B cell (primary cell): ENCODE data around the gene EMP2. TPM values are rescaled to one million over a fixed set of nuclear protein-coding genes. Genes with fewer than 3 reads are reported as not detected.

Experiments
- ATAC-seq: fragments of 200-7000 bp; cut with Tn5 transposase; one replicate; pipeline ENCODE4 v1.10.0; 2021; ENCODE audit warnings: low read depth, mild to moderate bottlenecking, moderate number of reproducible peaks, moderate library complexity
- CTCF ChIA-PET: fragments of 350-600 bp; sonication (Branson Sonifier 250); formaldehyde crosslinking; loops from one replicate; lab custom pipeline; 2021; ENCODE audit warnings: antibody characterized with exemption, inconsistent platforms; lab: Charles Lee
- POLR2A ChIA-PET: fragments of 350-600 bp; sonication (Branson Sonifier 250); formaldehyde crosslinking; loops from one replicate; lab custom pipeline; 2021; ENCODE audit warnings: antibody characterized with exemption; lab: Charles Lee
- DNase-seq: peaks from one replicate; pipeline ENCODE4 v3.0.0; 2013
- H2AFZ ChIP-seq: 2 replicates; pipeline ENCODE4 v1.6.1; 2012; ENCODE audit warnings: mild to moderate bottlenecking, low read depth, low read length; ENCODE audit not compliant: insufficient read depth, poor library complexity, severe bottlenecking
- H3K27ac ChIP-seq, 2 donors: 1 replicate in 1 of 2; 2 replicates in 1 of 2; pipeline ENCODE4 v1.5.1; 2012 to 2013; ENCODE audit warnings: low read length in 2 of 2, mild to moderate bottlenecking in 2 of 2, moderate library complexity in 1 of 2
- H3K27me3 ChIP-seq, 4 experiments: fragments of 200-600 bp in 1 of 4; sonication (generic) in 1 of 4; replicated peaks in 1 of 4; 1 replicate in 2 of 4; 2 replicates in 2 of 4; pipeline versions ENCODE4 v1.6.1 to v1.7.0; 2013 to 2016; ENCODE audit warnings: low read length in 3 of 4, mild to moderate bottlenecking in 2 of 4, mixed read lengths in 1 of 4, moderate library complexity in 1 of 4; ENCODE audit not compliant: insufficient read depth in 4 of 4, control insufficient read depth in 3 of 4; ENCODE audit errors: control extremely low read depth in 1 of 4
- H3K36me3 ChIP-seq, 2 experiments: replicated peaks in 1 of 2; 1 replicate in 1 of 2; 2 replicates in 1 of 2; pipeline versions ENCODE4 v1.6.1 to v1.7.1; 2013; ENCODE audit warnings: low read length in 1 of 2; ENCODE audit not compliant: insufficient read depth in 2 of 2, control insufficient read depth in 1 of 2; ENCODE audit errors: control extremely low read depth in 1 of 2, extremely low read depth in 1 of 2
- H3K4me1 ChIP-seq, 2 donors: fragments of 200-600 bp in 1 of 2; sonication (generic) in 1 of 2; 1 replicate in 1 of 2; 2 replicates in 1 of 2; pipeline versions ENCODE4 v1.5.1 to v1.6.1; 2013 to 2017; ENCODE audit warnings: low read length in 2 of 2; ENCODE audit not compliant: control insufficient read depth in 2 of 2, insufficient read depth in 2 of 2
- H3K4me2 ChIP-seq: replicated peaks from 2 replicates; pipeline ENCODE3; 2012; ENCODE audit warnings: mild to moderate bottlenecking, low read depth, low read length; ENCODE audit not compliant: poor library complexity, severe bottlenecking
- H3K4me3 ChIP-seq, 5 experiments: fragments of 200-600 bp in 1 of 5; sonication (generic) in 1 of 5; 1 replicate in 3 of 5; 2 replicates in 2 of 5; pipeline versions ENCODE4 v1.5.1 to v1.7.0; 2011 to 2016; ENCODE audit warnings: low read length in 4 of 5, mild to moderate bottlenecking in 4 of 5, low read depth in 2 of 5, control low read depth in 1 of 5, moderate library complexity in 1 of 5; ENCODE audit not compliant: insufficient read depth in 1 of 5; ENCODE audit errors: control extremely low read depth in 1 of 5, extremely low read depth in 1 of 5
- H3K79me2 ChIP-seq: fragments of 200-600 bp; sonication (generic); one replicate; pipeline ENCODE4 v1.6.0; 2016; ENCODE audit warnings: low read length; ENCODE audit not compliant: control insufficient read depth, insufficient read depth
- H3K9ac ChIP-seq: fragments of 200-600 bp; sonication (generic); 2 replicates; pipeline ENCODE4 v1.6.1; 2017; ENCODE audit warnings: mild to moderate bottlenecking, low read length, moderate library complexity
- H3K9me3 ChIP-seq, 3 donors: one replicate each; pipeline versions ENCODE4 v1.6.1 to v1.7.1; 2013; ENCODE audit warnings: low read length in 2 of 3; ENCODE audit not compliant: control insufficient read depth in 2 of 3, insufficient read depth in 1 of 3; ENCODE audit errors: control extremely low read depth in 1 of 3
- H4K20me1 ChIP-seq: 2 replicates; pipeline ENCODE4 v1.6.0; 2012; ENCODE audit warnings: mild to moderate bottlenecking, low read length; ENCODE audit not compliant: insufficient read depth, control insufficient read depth, poor library complexity, severe bottlenecking
- H3K27ac Mint-ChIP-seq: one replicate; pipeline ENCODE4 v1.8.0; 2021; ENCODE audit warnings: mixed read lengths
- H3K27me3 Mint-ChIP-seq: one replicate; pipeline ENCODE4 v1.8.0; 2021; ENCODE audit warnings: mixed read lengths
- H3K4me1 Mint-ChIP-seq: one replicate; pipeline ENCODE4 v1.8.0; 2021; ENCODE audit warnings: mixed read lengths
- H3K4me3 Mint-ChIP-seq: one replicate; pipeline ENCODE4 v1.8.0; 2021; ENCODE audit warnings: mixed read lengths
- H3K9me3 Mint-ChIP-seq: one replicate; pipeline ENCODE4 v1.8.0; 2022; ENCODE audit warnings: mixed read lengths; ENCODE audit not compliant: insufficient read depth
- EZH2 ChIP-seq: IDR thresholded peaks from 2 replicates; pipeline ENCODE4 v1.6.1; 2012; ENCODE audit warnings: borderline replicate concordance, low read depth, mild to moderate bottlenecking, moderate library complexity, low read length; ENCODE audit not compliant: insufficient read depth, poor library complexity, severe bottlenecking
- WGBS: methylation state at CpG from one replicate; pipeline ENCODE4 v1.1.5; 2013; ENCODE audit warnings: missing lambda C conversion rate; ENCODE audit not compliant: insufficient coverage; 5-methylcytosine and 5-hydroxymethylcytosine counted together
- intact Hi-C: fragments of 100-400 bp; cut with micrococcal nuclease; formaldehyde crosslinking; loops from one replicate; pipeline ENCODE4 v1.10.0; 2022
- polyA plus RNA-seq: library from polyadenylated mRNA; depleted of rRNA; stranded (reverse); fragments of >200 nt; gene quantifications from 2 replicates; pipeline ENCODE4 v1.2.3, GENCODE V29; 2012
- total RNA-seq, 2 donors: library from RNA; stranded (reverse); fragments of 120-200 nt in 1 of 2; gene quantifications; 1 replicate in 1 of 2; 2 replicates in 1 of 2; pipeline versions ENCODE4 v1.2.3 to v1.2.4, GENCODE V29; 2013 to 2022
- TF ChIP-seq, protein P1 (sequence below): fragments of 200-600 bp; IDR thresholded peaks from one replicate; pipeline ENCODE4 v1.8.0; 2022; ENCODE audit warnings: antibody characterized with exemption, mild to moderate bottlenecking

EMP2 gene
- total and polyA plus RNA-seq, 2 donors (not counting 1 experiment from before 2014, with no cell fraction given), result 0.01 TPM; not detected in 1

DNA sequence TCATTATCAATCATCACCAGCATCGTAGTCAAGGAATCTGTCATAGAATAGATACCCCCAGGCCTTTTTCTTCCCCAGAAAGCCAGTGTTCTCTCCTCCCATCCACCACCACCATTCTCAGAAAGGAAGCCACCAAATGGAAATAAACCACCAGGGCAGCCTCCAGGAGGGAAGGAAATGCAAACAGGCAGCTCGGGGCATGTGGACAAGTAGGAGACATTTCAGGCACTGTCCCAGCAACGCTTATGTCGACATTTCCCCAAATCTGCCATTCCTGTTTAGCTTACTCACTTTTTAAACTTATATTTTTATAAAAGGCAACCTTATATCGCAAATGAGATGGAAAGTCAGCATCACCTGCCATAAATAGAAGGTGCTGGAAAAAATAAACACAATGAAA is 15.8 kb downstream of the EMP2 start:
- Mint-ChIP-seq H3K4me1 (peaks cover 13% of the 10 kb centered on the region), H3K9me3 (no peaks in the 10 kb centered on the region), H3K27ac (no peak overlapping the region), H3K4me3 (no peak overlapping the region), H3K27me3 (peaks cover 9% of the 10 kb centered on the region)
- Histone ChIP-seq H3K9ac (no peak overlapping the region), H3K4me2 (no peak overlapping the region), H2AFZ (no peak overlapping the region), H3K4me3 (no peak overlapping the region), H3K27ac (no peak overlapping the region), H3K9me3 (peaks cover 0 to 12% (median 0%) of the 10 kb centered on the region in 3 donors), H3K79me2 (no peaks in the 10 kb centered on the region), H3K36me3 (no peaks in the 10 kb centered on the region), H3K4me1 (peaks cover 9% of the 10 kb centered on the region in 2 donors), H3K27me3 (peaks cover 0 to 4% (median 0%) of the 10 kb centered on the region in 4 experiments), H4K20me1 (no peaks in the 10 kb centered on the region)
- WGBS, result 31% methylated on average over 2 of the region's 5 CpGs
- DNase-seq (no peak), ATAC-seq (no peak)
- POLR2A ChIA-PET, result interaction anchor here (0.7 kb wide), 1 partner anchor 1398 kb away, joined by 4 read pairs; no protein-coding TSS in a partner anchor
- intact Hi-C loops, result no loop called here
- TF ChIP-seq, protein P1, sequence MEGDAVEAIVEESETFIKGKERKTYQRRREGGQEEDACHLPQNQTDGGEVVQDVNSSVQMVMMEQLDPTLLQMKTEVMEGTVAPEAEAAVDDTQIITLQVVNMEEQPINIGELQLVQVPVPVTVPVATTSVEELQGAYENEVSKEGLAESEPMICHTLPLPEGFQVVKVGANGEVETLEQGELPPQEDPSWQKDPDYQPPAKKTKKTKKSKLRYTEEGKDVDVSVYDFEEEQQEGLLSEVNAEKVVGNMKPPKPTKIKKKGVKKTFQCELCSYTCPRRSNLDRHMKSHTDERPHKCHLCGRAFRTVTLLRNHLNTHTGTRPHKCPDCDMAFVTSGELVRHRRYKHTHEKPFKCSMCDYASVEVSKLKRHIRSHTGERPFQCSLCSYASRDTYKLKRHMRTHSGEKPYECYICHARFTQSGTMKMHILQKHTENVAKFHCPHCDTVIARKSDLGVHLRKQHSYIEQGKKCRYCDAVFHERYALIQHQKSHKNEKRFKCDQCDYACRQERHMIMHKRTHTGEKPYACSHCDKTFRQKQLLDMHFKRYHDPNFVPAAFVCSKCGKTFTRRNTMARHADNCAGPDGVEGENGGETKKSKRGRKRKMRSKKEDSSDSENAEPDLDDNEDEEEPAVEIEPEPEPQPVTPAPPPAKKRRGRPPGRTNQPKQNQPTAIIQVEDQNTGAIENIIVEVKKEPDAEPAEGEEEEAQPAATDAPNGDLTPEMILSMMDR, result no peak
- TF ChIP-seq EZH2, result no peak
- CTCF ChIA-PET, result interaction anchor here (0.8 to 1.2 kb wide), 2 partner anchors 42 to 49 kb away, joined by 3 read pairs; no protein-coding TSS in a partner anchor

DNA sequence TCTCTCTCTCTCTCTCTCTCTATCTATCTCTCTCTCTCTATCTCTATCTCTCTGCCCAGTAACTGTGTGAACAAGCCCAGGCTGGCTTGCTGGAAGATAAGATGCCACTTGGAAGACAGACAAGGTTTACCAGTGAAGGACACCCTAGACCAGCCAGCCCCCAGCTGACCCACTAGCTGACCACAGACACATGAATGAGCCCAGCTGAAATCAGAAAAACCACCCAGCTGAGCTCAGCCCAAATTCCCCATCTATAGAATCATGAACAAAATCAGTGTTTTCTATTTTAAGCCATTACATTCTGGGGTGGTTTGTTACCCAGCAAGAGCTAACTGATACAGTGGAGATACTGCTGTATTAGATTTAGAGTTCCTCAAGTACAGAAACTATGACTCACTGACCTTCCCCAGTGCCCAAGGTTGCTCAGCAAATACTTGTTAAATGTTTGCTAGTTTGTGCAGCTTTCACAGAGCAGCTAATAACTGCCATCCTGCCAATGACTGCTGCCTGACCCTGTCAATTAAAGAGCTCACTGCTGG is 18.0 kb downstream of the EMP2 start:
- no peaks in the 10 kb centered on the region for H3K36me3 ChIP-seq
- no peak overlapping the region for H3K4me2 ChIP-seq
- no peak overlapping the region for H3K9ac ChIP-seq
- H4K20me1 ChIP-seq, result no peaks in the 10 kb centered on the region
- Mint-ChIP-seq H3K27ac (no peak overlapping the region), H3K27me3 (peaks cover 5% of the 10 kb centered on the region), H3K4me1 (peaks cover 13% of the 10 kb centered on the region), H3K9me3 (no peaks in the 10 kb centered on the region), H3K4me3 (no peak overlapping the region)
- no peaks in the 10 kb centered on the region for H3K79me2 ChIP-seq
- peaks cover 9% of the 10 kb centered on the region in 2 donors for H3K4me1 ChIP-seq
- TF ChIP-seq, protein P1, result no peak
- no peak for TF ChIP-seq EZH2
- CTCF ChIA-PET, result interaction anchor here (0.6 kb wide), 1 partner anchor 37 kb away, joined by 4 read pairs; no protein-coding TSS in a partner anchor
- intact Hi-C loops, result no loop called here
- H3K27me3 ChIP-seq, result peaks cover 0 to 4% (median 0%) of the 10 kb centered on the region in 4 experiments
- H3K4me3 ChIP-seq, result no peak overlapping the region
- peaks cover 0 to 12% (median 0%) of the 10 kb centered on the region in 3 donors for H3K9me3 ChIP-seq
- H2AFZ ChIP-seq, result no peak overlapping the region
- DNase-seq (no peak), ATAC-seq (no peak)
- POLR2A ChIA-PET, result interaction anchor here (0.6 kb wide), 1 partner anchor 8 kb away, joined by 6 read pairs; no protein-coding TSS in a partner anchor
- H3K27ac ChIP-seq, result no peak overlapping the region
